ENCODE measurements around the gene CTCF.

GRCh38 chr16:67650023-67650422 lies 87.7 kb downstream of the CTCF start:
- no peak for TF ChIP-seq POLR2A (IDR thresholded peaks at IDR 0.05)
- TF ChIP-seq CTCF (IDR thresholded peaks at IDR 0.05 in 8 of 11, conservative IDR thresholded peaks at IDR 0.05 in 3 of 11) = no peak
- no peak for TF ChIP-seq POLR2AphosphoS5 (IDR thresholded peaks at IDR 0.05)

Data from spleen (tissue), 7 donors.